NCI-H2107 treated with DMSO at 0.1 percent for 48 hours (cell line): ENCODE data around the gene CTDSP2.

Experiments used
- DNase-seq: peaks from one replicate; lab custom pipeline; 2025; ENCODE audit not compliant: unreplicated experiment; lab: John Stamatoyannopoulos, UW

Gene CTDSP2

DNA sequence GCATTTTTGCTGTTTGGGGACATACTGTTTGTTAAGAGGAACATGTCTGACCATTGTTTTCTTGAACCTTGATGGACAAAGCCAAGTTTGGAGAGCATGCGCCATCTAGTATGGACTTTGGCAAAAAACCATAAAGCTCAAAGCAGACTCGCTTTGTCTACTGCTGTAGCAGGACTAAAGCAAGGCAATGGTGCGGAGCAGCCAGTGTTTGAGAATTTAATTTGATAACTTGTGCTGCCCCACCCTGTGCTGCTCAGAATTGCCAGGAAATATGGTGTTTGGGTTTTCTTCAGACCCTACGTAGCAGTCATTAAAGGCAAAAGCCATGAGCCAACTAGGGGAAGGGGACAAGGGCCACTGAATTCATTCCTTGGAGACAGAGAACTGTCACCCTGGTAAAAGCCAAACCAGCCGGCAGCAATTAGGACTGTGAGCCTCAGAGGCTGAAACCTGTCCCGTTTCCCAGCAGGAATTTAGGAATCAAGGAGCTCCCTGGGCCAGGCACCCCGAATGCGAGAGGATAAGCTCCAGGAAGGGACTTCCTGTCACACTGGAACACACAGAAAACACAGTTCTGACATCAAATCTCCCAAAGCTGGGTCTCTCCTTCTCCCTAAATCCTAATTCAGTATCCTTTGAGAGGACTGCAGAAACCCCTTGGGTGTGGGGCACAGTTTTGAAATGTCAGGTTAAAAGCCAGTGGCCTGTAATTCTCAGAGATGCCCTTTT lies 29.1 kb downstream of the CTDSP2 start:
- no peak for DNase-seq

- DNase-seq = no peak
Observed at GRCh38 chr12:57816855-57817151, 29.7 kb downstream of the CTDSP2 start.

DNA sequence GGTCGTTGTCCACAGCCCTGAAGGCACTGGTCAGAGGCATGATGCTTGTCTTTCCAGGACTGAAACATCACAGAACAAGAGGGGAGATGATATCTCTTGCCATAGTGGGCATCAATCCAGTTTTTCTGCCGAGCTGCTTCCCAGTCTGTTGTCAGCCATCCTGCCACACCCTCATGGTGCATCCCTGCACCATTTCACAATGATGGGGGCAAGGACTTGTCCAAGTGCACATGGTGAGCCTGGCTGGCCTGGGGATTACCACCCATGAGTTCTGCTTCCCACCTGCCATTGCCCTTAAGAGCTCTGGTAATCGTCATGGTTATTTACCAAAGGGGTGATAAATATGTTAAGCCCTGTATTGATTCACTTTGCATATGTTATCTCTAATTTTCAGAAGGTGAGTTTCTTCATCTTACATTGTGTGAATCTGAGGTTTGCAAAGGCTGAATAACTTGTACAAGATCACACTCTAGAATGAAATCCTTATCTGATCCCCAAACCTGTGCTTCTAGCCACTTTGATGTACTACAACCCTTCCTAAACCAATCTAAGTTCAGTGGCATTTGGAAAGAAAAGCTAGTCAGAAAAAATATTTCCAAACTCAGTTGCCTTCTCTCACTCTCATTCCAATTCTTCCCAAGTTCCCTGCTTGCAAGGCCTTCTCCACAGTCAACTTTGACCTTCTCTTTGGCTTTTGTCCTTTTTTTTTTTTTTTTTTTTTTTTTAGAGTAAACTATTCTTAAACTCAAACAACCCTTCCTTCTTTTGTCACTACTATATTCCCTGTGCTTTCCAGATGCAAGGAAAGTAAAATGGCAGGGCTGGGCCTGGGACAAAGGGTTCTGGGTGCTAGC lies 30.3 kb downstream of the CTDSP2 start:
- no peak for DNase-seq

DNA sequence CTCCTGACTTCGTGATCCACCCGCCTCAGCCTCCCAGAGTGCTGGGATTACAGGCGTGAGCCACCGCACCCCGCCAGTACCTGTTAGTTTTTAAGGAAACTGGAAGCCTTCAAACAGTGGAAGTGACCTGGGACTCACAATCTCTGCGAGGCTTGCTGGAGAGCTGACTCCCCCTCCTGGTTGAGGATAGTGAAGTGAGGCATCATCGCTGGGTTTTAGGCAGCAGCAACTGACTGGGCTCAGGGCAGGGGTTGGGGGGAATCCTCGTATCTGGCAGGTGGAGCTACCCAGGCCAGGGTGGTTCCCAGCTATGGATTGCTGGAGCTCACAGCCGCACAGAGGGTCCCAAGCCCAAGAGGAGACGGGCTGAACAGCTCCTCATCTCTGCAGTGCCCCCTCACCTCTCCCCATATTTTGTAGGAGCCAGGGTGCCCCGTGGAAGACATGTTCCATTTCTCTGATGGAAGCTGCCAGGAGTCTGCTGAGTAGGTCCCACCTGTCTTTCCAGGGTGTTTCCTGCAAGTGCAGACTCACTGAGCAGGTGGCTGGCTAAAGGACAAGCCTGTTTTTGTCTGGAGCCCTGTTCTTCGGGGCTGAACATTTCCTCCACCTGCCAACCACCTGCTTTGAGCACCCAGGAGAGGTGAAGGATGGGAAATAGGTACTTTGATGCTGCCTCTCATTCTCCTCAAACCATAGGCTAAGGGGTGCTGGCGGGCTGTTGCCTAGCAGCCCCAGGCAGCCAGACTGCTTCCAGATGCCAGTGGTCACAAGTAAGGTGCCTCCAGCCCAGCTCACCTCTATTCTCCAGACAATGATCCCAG lies 31.1 kb downstream of the CTDSP2 start:
- DNase-seq = peak; percentile 95

- no peak for DNase-seq
Observed at GRCh38 chr12:57813971-57814772, 32.4 kb downstream of the CTDSP2 start.

DNA sequence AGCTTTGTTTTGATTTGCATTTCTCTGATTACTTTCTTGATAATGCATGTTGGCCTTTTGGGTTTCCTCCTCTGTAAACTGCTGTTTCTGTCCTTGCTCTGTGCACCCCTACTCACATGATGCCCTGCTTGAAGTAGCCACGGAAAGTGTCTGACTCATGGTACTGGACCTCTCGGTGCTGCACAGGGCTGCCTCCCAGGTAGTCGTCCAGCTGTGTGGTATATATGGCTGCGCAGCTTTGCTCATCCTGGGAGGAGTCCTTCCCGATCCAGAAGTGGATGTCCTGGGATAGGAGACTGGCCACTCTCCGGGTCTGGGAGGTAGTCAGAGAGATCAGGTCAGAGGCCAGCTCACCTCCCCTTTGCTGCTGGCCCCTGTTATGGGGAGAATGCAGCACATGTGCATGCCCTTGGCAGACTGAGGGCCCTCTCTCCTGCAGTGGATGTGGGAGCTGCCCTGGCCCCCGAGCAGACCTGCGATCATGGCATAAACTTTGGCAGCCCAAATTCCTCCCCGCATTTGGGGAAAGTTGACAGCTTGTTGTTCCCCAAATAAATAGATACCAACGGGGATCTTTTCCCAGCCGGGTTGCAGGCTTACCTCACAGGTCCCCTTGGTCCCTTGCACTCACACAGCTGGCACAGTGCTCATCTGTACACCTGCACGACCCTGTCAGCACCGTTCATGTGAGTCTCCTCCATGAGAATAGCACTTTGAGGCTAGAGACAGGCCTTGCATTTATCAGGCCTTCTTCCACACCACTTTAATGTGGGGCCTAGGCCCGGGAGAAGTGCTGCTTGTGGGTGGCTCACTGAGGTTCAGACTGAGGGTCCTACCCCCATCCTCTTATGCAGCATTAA lies 33.2 kb downstream of the CTDSP2 start:
- DNase-seq = no peak

DNA sequence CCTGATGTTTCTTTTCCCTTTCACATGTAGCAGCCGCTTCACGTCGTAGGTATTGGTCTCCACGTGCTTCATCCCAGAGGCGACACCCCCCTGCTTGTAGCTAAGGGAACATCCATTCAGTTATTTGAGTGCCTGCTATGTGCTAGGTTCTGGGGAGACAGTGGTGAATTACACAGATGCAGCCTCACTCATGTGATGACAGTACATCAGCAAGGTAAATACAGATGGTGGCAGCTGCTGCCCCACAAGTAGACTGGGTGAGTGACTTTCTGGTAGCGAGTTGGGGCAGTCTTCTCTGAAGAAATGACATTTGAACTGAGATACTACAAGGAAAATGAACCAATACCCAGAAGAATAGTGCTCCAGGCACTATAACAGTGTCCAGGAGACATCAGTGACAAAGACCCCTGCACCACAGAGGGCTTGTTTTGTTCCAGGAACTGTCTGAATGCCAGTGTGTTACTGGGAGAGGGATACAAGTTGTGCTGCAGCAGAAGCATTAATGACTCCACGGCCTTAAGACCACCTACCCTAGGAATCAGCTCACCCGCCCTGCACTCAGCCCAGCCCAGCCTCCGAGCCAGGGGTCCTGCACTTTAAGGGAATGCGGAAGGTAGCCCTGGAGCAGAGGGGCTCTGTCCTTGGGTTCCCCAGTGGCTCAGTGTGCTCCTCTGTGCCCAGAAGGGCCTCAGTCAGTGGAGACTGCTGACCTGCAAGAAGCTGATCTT lies 35.3 kb downstream of the CTDSP2 start:
- no peak for DNase-seq

- no peak for DNase-seq
Observed at GRCh38 chr12:57810450-57810849, 36.1 kb downstream of the CTDSP2 start.

DNA sequence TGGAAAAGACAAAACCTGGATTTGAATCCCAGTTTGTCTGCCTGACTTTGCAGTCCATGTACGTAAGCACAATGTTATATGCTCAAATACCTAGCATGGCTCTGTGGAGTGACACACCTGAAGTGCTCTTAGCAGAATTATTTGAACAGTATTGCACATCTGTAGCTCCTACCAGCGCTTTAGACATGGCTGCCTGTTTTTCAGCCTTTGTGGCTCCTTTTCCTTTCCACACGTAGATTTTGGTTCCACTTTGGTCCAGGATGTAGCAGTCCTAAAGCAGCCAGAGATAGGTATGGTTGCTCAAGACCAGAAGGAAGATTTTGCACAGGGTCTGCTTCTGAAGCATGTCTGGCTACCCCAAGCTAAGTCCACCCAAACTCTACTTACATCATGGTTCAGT lies 37.1 kb downstream of the CTDSP2 start:
- DNase-seq = no peak

GRCh38 chr12:57808351-57808750 lies 38.2 kb downstream of the CTDSP2 start:
- no peak for DNase-seq

GRCh38 chr12:57807285-57807684 lies 39.2 kb downstream of the CTDSP2 start:
- DNase-seq = no peak

DNA sequence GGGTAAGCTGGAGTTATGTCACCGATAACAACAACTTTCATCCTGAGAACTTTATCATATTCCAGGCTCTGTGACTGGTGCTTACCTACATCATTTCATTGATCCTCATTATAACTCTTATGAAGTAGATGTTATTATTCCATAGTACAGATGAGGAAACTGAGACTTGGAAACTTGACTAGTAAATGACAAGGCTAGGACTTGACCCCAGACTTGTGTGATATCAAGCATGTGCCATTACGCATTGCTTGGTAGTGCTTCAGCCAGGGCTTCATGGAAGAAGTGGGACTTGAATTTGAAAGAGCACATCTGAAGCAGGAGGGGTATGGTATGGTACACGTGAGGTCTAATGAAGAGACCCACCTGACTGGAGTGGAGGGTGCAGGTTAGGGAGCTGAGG lies 39.9 kb downstream of the CTDSP2 start:
- DNase-seq = no peak

DNA sequence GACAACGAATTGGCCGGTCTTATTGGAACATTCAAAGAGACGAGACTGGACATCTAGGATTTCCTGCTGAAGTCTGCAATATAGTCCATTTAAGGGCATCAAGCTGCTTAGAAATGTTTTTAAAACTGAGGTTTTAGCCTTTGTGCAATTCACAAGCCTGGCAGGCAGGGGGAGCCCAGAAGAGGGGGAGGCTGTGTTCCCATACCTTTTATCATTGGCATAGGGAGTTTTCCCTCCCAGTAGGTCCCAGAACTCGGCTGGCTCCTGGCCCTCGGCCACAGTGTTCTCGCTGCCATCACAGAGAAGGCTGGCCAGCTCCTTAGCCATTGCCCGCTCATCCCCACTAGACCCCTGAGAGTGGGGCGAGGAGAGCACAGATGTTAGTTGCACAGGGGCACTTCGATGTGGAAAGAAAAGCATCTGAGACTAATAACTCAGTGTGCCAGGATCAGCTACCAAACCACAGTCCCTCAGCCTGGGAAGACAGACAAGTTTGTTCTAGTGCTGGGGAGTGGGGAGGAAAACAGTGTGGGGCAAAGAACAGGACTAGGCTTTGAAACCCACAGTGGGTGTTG lies 43.1 kb downstream of the CTDSP2 start:
- DNase-seq = no peak

- DNase-seq = no peak
Observed at GRCh38 chr12:57802607-57803006, 43.9 kb downstream of the CTDSP2 start.

- no peak for DNase-seq
Observed at GRCh38 chr12:57800965-57801364, 45.6 kb downstream of the CTDSP2 start.

- no peak for DNase-seq
Observed at GRCh38 chr12:57797933-57798332, 48.6 kb downstream of the CTDSP2 start.

GRCh38 chr12:57796996-57797395 lies 49.5 kb downstream of the CTDSP2 start:
- no peak for DNase-seq

GRCh38 chr12:57795354-57795753 lies 51.2 kb downstream of the CTDSP2 start:
- DNase-seq = no peak

- DNase-seq = no peak
Observed at GRCh38 chr12:57793920-57794319, 52.6 kb downstream of the CTDSP2 start.
